Right kidney (tissue), 1 donor: ENCODE measurements around the gene GFER.

Experiments
- DNase-seq: peaks from one replicate; pipeline ENCODE4 v3.0.0-alpha.2; 2016

Gene GFER

DNA sequence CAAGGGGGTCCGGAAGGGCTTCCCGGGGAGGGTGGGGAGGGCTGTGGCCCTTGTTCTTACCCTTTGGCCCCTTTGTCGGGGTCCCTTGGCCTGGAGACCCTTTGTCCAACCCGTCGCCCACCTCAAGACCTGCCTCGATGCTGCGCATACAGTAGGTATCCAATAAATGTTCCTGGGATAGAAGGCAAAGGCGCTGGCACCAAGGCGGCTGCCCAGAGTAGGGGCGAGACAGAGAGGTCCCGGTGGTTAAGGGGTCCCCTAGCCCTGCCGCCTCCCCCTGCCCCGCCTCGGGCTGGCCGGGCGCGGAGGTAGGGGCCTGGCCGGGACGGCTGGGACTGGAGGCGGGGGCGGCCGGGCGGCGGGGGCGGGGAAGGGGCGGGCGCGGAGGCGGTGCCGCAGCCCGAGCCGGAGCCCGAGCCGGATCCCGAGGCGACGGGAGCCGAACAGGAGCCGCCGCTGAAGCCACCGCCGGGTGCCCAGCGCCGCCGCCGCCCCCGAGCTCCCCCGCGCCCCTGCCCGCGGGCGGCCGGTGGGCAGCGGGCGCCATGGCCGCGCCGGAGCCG lies 42.5 kb downstream of the GFER start, which contains the start of gene NHERF2:
NHERF2 (plus strand) TSS at position 442 of the 563 bp plus-strand sequence; CDS start at position 546, 104 bp downstream.
- DNase-seq: peak; percentile 44

DNA sequence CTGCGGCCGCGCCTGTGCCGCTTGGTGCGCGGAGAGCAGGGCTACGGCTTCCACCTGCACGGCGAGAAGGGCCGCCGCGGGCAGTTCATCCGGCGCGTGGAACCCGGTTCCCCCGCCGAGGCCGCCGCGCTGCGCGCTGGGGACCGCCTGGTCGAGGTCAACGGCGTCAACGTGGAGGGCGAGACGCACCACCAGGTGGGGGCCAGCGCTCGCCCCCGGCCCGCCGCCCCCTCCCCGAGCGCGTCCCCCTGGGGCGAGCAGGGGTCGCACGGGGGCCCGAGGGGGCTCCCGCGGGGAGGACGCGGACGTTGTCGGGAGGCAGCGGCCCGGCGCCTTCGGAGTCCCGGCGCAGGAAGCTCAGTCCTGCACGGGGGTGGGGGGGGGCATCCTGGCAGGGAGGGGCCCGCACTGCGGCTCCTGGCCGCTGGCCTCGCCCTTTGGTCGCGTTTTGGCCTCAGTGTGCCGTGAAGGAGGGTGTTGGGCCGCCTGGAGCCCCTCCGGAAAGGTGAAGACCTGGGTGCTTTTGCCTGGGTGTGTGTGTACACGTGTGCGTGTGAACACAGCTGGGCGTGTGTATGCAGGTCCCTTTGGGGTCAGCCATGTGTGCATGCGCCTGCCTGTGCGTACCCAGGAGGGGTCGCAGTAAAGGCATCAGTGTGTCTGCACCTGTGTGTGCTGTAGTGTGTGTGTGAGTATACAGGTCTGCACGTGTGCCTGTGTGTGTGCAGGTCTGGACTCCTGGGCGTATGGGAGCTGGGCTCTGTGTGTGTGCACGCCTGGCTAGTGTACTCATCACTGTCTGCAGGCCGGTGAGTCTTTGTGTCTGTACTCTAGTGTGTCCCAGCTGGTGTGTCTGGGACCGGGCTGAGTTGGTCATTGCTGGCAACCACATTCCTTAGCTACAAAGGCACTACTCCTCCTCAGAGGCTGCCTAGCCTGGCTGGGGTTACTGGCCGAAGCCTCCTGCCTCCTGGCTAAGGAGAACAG lies 43.3 kb downstream of the GFER start:
- DNase-seq: peak; percentile 51

DNA sequence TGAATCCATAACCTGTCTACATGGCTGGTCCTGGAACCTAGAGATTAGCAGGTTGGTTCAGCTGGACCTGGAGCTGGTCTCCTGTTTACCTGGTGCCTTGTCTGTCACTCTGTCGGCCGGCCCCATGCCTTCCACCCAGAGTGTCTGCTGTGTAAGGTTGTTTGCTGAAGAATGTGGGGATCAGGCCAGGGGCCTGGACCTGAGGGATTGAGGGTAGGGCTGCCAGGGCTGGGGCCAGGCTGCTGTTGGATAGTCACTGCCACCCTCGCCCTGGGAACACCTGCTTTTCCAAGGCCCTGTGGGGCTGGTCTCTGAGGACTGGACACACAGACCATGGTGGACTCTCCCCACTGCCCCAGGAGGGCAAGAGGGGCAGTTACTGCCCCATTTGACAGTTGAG lies 44.2 kb downstream of the GFER start:
- DNase-seq: no peak

DNA sequence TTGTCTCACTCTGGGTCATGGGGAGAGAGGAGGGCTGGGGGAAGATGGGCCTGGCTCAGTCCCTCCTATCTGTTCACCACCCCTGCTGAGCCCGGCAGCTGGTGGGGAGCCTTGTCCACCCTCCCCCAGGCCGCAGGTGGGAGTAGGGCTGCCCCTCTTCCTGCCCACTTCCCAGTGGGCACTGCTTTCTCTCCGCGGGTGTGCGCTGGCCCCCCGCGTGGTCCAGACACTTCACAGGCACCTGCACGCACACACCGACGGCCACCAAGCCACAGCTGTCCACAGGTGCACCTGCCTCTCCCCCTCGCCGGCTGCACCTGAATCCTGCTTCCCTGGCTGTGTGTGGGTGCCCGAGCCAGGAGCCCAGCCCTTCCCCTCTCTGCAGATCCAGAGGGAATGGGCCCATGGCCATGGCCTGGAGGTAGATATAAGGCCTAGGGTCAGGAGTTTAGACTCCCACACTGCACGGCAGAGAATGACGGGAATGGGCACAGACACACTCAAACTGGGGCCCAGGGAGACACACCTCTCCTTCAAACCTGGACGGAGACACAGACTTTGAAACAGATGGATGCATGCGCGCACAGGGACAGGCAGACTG lies 44.7 kb downstream of the GFER start:
- DNase-seq: no peak

DNA sequence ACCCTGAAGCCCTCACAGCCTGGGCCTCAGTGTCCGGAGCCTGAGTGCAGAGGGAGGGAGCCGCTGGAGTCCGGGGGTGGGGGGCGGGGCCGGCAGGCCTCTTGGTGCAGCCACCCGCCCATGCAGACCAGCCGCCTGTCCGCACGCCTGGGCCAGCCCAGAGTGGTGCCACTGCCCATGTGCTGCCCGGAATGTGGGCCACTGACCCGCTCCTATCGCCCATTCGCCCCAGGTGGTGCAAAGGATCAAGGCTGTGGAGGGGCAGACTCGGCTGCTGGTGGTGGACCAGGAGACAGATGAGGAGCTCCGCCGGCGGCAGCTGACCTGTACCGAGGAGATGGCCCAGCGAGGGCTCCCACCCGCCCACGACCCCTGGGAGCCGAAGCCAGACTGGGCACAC lies 45.4 kb downstream of the GFER start:
- no peak for DNase-seq

DNA sequence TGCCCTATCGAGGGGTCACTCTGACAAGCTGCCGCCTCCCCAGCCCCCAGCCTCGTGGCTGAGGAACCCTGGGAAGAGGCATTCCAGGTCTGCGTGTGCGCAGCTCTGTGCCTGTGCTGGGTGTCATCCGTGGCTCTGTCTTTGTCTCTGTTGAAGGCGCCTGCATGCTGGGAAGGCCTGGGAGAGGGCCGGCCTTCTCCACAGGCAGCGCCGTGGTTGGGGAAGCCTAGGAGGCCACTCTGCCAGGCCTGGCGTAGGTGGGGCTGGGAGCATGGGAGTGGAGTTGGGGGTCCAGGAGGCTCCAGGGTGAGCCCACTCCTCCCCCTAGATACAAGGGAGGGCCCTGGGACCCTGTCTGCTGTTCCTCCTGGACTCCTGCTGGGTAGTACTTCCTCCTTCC lies 46.0 kb downstream of the GFER start:
- DNase-seq: no peak

DNA sequence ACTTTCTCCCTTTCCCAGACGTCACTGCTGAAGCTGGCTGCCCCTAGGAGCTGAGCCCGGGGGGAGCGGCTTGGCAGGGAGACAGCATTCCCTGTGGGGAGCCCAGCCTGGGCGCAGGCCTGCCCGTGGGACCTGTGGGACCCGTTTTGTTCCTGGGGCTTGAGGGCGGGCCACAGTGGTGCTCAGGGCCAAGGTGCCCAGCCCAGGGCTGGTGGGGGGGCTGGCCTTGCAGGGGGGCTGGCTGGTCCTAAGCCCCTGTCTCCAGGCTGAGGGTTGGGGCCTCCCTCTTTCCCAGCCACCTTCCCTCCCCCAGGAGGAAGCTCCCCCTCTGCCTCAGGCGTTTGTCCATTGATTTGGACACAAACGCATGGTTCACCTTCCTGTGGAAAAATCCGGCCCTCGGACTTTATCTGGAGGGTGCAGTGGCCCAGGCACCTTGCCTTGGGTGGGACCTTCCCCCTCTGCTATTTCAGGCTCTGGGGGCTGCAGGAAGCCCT lies 47.1 kb downstream of the GFER start:
- no peak for DNase-seq

DNA sequence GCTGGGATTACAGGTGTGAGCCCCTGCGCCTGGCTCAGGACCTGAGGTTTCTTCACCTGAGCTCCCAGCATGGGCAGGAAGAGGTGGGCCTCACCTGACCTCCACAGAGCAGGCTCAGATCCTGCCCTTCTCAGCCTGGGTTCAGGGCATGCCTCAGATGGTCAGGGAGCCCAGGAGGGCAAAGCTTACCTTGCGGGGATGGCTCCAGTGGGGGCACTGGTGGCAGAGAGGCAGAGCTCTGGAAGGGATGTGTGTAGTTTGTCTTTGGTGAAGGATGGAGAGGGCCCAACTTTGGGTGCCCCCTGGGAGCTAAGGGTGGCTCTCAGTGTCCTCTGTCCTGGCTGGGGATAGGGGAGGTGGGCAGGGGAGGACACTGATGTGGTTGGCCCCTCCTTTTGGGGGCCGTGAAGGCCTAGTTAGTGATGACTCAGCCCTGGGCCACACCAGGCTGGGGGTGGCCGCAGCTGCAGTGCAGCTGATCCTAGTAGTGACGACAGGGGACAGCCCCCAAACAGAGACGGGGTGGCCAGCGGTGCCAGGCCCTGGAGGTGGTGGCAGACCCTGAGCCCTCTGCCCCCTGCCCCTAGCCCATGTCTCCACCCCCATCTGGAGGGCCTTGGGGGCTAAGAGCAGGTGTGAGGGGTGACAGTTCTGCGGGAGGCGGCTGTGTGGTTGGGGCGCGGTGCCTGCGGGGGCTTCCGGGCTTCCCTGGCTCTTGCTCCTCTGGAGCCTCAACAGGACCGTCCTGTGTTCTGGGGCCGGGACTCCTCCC lies 48.5 kb downstream of the GFER start:
- peak; percentile 19 for DNase-seq

DNA sequence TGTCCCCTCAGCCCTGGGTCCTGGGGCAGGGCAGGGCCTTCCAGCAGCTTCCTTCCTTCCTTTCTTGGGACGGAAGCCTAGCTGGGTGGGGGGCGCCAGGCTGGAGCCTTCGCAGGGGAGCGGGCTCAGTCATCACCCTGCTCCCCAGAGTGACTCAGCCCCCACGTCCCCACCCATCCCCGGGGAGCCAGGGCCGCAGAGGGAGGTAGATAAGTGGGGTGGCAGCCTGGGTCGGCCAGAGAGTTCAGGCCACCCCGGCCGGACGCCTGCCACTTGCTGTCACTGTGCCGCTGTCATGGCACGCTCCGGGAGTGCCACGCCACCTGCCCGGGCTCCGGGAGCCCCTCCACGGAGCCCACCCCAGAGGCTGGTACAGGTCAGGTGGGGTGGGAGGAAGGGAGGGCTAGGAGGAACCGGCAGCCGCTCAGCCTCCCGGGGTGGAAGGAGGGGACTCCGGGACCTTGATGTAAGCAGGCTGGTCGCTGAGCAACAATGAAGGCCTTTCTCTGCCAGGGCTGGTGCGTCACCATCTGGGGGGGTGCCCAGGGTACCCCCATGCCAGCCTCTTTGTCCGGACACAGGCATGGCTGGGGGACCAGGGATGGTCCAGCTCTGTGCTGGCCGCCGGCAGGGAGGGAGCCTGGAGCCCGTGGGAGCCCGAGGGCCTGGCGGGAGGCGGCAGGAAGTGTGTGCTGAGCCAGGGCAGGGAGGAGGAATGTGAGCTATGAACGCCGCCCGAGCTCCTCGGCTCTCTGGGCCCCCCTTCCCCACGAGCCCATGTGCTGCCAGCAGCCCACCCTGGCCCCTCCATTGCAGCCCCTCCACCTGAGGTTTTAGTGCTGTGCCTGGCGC lies 49.3 kb downstream of the GFER start:
- peak; percentile 83 for DNase-seq

DNA sequence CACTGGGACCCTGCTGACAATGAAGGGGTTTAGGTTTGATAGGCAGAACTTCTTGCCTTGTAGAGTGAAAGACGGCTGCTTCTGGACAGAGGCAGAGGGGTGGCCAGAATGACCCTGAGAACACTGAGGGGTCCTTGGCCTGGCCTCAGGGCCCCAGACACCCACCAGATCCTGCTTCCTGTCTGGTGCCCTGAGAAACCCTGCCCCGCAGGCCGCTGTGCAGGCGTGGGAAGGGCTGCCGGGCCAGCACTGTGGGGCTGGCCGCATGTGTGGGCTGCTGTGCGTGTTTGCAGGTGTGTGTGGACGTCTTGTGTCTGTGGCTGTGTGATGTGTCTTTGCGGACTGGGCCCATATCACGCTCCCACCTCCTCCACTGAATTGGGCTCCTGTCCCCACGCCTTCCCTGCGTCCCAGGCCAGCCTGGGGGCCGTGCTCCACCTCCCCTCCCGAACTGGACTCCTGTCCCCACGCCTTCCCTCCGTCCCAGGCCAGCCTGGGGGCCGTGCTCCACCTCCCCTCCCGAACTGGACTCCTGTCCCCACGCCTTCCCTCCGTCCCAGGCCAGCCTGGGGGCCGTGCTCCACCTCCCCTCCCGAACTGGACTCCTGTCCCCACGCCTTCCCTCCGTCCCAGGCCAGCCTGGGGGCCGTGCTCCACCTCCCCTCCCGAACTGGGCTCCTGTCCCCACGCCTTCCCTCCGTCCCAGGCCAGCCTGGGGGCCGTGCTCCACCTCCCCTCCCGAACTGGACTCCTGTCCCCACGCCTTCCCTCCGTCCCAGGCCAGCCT lies 50.1 kb downstream of the GFER start:
- peak; percentile 69 for DNase-seq

DNA sequence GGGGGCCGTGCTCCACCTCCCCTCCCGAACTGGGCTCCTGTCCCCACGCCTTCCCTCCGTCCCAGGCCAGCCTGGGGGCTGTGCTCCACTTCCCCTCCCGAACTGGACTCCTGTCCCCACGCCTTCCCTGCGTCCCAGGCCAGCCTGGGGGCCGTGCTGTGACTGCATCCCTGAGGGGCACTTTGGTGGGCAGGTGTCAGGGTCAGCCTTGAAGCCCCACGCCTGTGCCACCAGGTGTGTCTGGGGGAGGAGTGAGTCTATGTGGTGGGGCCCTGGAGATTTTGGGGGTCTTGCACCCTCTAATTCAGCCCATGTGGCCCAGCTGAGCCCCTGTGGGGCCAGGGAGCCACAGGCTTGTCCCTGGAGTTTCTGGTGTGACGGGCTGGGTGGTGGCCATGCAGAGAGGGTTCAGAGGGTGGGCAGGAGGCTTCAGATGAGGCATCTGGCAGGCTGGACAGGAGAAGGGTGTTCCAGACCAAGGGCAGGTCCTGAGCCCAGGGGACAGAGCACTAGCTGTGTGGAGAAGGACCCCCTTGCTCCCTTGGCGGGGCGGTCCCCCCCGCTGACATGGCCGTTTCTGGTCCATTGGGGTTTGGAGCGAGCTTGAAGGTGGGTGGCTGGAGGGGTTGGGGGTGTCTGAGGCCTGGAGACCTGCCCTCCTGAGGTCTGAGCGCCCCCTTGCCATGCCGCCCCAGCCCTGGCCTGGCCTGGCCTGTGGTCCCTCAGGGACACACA lies 50.9 kb downstream of the GFER start:
- DNase-seq: peak; percentile 19

DNA sequence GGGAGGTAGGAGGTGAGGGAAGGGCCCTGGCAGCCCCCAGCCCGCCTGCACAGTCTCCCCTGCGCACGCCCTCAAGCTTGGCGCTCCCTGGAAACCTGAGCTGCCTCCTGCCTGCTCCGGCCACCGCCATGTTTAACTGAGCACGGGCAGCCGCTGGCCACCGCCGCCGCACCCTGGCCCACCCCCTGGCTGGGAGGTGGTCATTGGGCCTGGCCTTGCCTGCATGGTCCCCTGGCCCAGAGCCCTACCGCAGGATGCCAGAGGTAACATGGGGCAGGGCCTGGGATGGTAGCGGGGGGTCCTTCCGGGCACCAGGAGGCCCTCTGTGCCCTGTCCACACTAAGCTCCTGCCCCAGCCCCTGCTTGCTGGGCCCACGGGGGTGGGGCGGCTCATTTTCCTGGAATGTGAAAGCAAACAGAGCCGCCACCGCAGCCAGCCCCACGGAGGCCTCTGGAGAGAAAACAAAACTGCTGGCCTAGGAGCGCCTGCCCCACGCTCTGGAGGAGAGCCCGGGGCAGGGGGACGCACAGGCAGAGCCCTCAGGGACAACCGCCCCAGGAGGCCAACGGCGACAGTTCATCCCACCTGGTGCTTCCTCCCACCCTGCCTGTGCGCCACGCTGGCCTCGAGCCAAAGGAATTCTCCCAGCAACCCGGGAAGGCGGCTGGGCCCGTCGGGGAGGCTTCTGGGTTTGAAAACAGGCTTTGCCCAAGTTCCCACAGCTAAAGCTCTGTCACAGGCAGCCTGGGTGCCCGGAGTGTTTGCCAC lies 51.6 kb downstream of the GFER start:
- DNase-seq: peak; percentile 89

DNA sequence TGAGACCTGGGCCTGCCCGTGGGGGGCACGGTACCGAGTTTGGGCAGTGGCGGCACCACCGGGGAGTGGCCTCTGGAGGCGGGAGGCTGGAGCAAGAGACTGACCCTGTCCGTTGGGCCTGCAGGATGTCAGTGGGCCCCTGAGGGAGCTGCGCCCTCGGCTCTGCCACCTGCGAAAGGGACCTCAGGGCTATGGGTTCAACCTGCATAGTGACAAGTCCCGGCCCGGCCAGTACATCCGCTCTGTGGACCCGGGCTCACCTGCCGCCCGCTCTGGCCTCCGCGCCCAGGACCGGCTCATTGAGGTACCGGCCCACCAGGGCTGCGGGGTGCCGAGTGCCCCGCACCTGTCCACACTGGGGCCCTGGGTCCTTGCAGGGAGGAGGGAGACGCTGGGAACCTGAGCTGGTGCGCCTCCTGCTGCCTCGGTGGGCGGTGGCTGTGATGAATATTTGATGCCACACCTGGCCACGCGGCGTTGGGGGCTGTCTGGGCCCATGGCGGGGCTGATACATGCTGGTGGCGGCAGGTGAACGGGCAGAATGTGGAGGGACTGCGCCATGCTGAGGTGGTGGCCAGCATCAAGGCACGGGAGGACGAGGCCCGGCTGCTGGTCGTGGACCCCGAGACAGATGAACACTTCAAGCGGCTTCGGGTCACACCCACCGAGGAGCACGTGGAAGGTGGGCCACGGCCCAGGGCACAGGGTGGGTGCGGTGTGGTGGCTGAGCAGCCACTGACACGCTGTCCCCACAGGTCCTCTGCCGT lies 52.4 kb downstream of the GFER start:
- DNase-seq: no peak

DNA sequence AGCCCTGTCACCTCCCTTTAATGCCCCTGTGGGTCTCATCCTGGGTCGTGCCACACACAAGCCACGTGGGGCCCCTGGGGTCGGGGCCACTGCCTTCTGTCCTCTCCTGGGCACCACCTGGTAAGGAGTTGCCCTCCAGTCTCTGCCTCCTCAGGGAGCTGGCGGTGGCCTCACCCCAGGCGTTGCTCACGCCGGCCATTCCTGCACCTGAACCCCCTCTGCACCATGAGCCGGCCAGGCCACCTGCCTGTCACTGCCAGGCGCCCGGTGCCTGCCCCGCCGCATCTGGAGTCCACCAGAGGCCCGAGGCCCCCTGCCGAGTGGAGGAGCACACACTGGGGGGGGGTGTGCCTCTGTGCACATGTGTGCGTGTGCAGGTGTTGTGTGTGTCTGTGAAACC lies 53.1 kb downstream of the GFER start:
- no peak for DNase-seq
